HepG2 (cell line): ENCODE results near the gene OTOP3.

ENCODE experiments used
- ATF3 ChIP-seq: sonication (generic); formaldehyde crosslinking; IDR thresholded peaks from 2 replicates; pipeline ENCODE4 v1.4.0; 2020; ENCODE audit warnings: missing genetic modification reagents
- CTCF ChIP-seq: sonication (generic); formaldehyde crosslinking; IDR thresholded peaks from 2 replicates; pipeline ENCODE4 v1.5.0; 2020; ENCODE audit warnings: mild to moderate bottlenecking, missing genetic modification reagents, moderate library complexity
- EP300 ChIP-seq, 3 experiments: sonication (generic) in 1 of 3; formaldehyde crosslinking in 1 of 3; IDR thresholded peaks; 2 replicates each; pipeline versions ENCODE4 v1.5.1 to v1.6.1; 2011 to 2020; ENCODE audit warnings: low read depth in 2 of 3, low read length in 2 of 3, borderline replicate concordance in 1 of 3, improper control_type of control experiment in 1 of 3, mild to moderate bottlenecking in 1 of 3, missing genetic modification reagents in 1 of 3, moderate library complexity in 1 of 3
- FOXA3 ChIP-seq: IDR thresholded peaks from 2 replicates; pipeline ENCODE4 v1.6.1; 2016; ENCODE audit warnings: missing genetic modification reagents, missing compliant biosample characterization
- POLR2A ChIP-seq, 2 experiments: IDR thresholded peaks; 2 replicates each; pipeline ENCODE4 v1.6.1; 2011; ENCODE audit warnings: low read depth in 2 of 2, low read length in 2 of 2, mild to moderate bottlenecking in 1 of 2, moderate library complexity in 1 of 2; ENCODE audit not compliant: insufficient read depth in 1 of 2
- POLR2AphosphoS5 ChIP-seq: IDR thresholded peaks from 2 replicates; pipeline ENCODE4 v1.6.1; 2012; ENCODE audit warnings: low read depth, low read length
- RBAK ChIP-seq: sonication (generic); formaldehyde crosslinking; IDR thresholded peaks from 2 replicates; pipeline ENCODE4 v1.5.1; 2020; ENCODE audit warnings: mild to moderate bottlenecking, missing genetic modification reagents
- SAFB2 ChIP-seq: sonication (generic); formaldehyde crosslinking; IDR thresholded peaks from 2 replicates; pipeline ENCODE4 v1.5.1; 2020; ENCODE audit warnings: missing genetic modification reagents, low read depth, mild to moderate bottlenecking, borderline replicate concordance
- SMAD3 ChIP-seq: sonication (generic); formaldehyde crosslinking; IDR thresholded peaks from 2 replicates; pipeline ENCODE4 v1.4.0; 2020; ENCODE audit warnings: missing genetic modification reagents
- SP2 ChIP-seq: sonication (generic); formaldehyde crosslinking; IDR thresholded peaks from 2 replicates; pipeline ENCODE4 v1.5.1; 2020; ENCODE audit warnings: mild to moderate bottlenecking, missing genetic modification reagents
- TOPORS ChIP-seq: sonication (generic); formaldehyde crosslinking; IDR thresholded peaks from 2 replicates; pipeline ENCODE4 v1.8.0; 2023; ENCODE audit warnings: mild to moderate bottlenecking, missing genetic modification reagents
- ZNF772 ChIP-seq: sonication (generic); formaldehyde crosslinking; IDR thresholded peaks from 2 replicates; pipeline ENCODE4 v1.5.0; 2020; ENCODE audit warnings: mild to moderate bottlenecking, missing genetic modification reagents
- TF ChIP-seq, protein P1 (sequence below): sonication (generic); formaldehyde crosslinking; IDR thresholded peaks from 2 replicates; pipeline ENCODE4 v1.4.0; 2020; ENCODE audit warnings: low read depth, missing genetic modification reagents
- TF ChIP-seq, protein P2 (sequence below): sonication (generic); formaldehyde crosslinking; IDR thresholded peaks from 2 replicates; pipeline ENCODE4 v1.4.0; 2020; ENCODE audit warnings: low read depth, mild to moderate bottlenecking, missing genetic modification reagents

GRCh38 chr17:74941128-74941725 lies 5.5 kb downstream of the OTOP3 start:
- TF ChIP-seq POLR2AphosphoS5 (no peak), CTCF (CRISPR knock-in tag) (no peak), ATF3 (CRISPR knock-in tag) (no peak), RBAK (no peak), EP300 (IDR thresholded peaks at IDR 0.05; ENCODE audit: low read depth in 2 of 2, low read length in 2 of 2) (no peak), EP300 (CRISPR knock-in tag; IDR thresholded peaks at IDR 0.05; ENCODE audit: borderline replicate concordance) (no peak), SAFB2 (CRISPR knock-in tag) (no peak), FOXA3 (no peak), SMAD3 (no peak), TOPORS (CRISPR knock-in tag) (no peak), ZNF772 (CRISPR knock-in tag) (no peak), SP2 (CRISPR knock-in tag) (no peak), POLR2A (IDR thresholded peaks at IDR 0.05; ENCODE audit: insufficient read depth in 1 of 2, low read depth in 2 of 2, low read length in 2 of 2) (no peak)
- TF ChIP-seq, protein P1, sequence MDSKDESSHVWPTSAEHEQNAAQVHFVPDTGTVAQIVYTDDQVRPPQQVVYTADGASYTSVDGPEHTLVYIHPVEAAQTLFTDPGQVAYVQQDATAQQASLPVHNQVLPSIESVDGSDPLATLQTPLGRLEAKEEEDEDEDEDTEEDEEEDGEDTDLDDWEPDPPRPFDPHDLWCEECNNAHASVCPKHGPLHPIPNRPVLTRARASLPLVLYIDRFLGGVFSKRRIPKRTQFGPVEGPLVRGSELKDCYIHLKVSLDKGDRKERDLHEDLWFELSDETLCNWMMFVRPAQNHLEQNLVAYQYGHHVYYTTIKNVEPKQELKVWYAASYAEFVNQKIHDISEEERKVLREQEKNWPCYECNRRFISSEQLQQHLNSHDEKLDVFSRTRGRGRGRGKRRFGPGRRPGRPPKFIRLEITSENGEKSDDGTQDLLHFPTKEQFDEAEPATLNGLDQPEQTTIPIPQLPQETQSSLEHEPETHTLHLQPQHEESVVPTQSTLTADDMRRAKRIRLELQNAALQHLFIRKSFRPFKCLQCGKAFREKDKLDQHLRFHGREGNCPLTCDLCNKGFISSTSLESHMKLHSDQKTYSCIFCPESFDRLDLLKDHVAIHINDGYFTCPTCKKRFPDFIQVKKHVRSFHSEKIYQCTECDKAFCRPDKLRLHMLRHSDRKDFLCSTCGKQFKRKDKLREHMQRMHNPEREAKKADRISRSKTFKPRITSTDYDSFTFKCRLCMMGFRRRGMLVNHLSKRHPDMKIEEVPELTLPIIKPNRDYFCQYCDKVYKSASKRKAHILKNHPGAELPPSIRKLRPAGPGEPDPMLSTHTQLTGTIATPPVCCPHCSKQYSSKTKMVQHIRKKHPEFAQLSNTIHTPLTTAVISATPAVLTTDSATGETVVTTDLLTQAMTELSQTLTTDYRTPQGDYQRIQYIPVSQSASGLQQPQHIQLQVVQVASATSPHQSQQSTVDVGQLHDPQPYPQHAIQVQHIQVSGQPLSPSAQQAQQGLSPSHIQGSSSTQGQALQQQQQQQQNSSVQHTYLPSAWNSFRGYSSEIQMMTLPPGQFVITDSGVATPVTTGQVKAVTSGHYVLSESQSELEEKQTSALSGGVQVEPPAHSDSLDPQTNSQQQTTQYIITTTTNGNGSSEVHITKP (CRISPR knock-in tag): no peak
- TF ChIP-seq, protein P2, sequence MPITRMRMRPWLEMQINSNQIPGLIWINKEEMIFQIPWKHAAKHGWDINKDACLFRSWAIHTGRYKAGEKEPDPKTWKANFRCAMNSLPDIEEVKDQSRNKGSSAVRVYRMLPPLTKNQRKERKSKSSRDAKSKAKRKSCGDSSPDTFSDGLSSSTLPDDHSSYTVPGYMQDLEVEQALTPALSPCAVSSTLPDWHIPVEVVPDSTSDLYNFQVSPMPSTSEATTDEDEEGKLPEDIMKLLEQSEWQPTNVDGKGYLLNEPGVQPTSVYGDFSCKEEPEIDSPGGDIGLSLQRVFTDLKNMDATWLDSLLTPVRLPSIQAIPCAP (CRISPR knock-in tag): no peak
